ENCODE data around the gene EHMT1.

DNA sequence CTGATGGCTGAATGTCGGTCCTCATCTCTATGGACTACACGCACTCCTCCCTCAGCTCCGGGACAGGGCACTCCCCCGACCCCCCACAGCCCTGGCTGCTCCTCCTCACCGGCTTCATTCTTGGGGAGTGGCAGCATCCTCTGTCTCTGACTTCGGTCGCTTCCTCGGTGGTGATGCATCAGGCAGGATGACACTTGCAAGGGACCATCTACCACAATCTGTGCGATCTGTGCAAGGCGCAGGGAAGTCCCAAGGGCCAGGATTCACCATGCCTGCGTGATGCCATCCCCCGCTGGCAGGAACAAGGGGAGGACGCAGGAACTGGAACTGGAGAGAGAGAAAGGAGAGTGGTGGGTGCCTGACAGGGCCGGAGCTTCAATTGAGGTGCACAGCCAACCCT lies 256.5 kb downstream of the EHMT1 start:
- TF ChIP-seq, protein P1, sequence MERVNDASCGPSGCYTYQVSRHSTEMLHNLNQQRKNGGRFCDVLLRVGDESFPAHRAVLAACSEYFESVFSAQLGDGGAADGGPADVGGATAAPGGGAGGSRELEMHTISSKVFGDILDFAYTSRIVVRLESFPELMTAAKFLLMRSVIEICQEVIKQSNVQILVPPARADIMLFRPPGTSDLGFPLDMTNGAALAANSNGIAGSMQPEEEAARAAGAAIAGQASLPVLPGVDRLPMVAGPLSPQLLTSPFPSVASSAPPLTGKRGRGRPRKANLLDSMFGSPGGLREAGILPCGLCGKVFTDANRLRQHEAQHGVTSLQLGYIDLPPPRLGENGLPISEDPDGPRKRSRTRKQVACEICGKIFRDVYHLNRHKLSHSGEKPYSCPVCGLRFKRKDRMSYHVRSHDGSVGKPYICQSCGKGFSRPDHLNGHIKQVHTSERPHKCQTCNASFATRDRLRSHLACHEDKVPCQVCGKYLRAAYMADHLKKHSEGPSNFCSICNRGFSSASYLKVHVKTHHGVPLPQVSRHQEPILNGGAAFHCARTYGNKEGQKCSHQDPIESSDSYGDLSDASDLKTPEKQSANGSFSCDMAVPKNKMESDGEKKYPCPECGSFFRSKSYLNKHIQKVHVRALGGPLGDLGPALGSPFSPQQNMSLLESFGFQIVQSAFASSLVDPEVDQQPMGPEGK (CRISPR knock-in tag; IDR thresholded peaks at IDR 0.05; ENCODE audit: borderline replicate concordance): no peak
- no peak for TF ChIP-seq ZNF70 (CRISPR knock-in tag; IDR thresholded peaks at IDR 0.05)
- TF ChIP-seq ESRRG (CRISPR knock-in tag; IDR thresholded peaks at IDR 0.05): no peak
- TF ChIP-seq PPARA (CRISPR knock-in tag; IDR thresholded peaks at IDR 0.05; ENCODE audit: borderline replicate concordance): no peak
